Measurements from ENCODE around the gene ATP5ME. TPM values are rescaled to one million over a fixed set of nuclear protein-coding genes. Genes with fewer than 3 reads are reported as not detected.

ATP5ME gene
- total and polyA plus RNA-seq, 2 of the 13 experiments (the other 11 are each of a cell fraction or from before 2014, with no cell fraction given) = 305 to 753 TPM

- peak; percentile 70; the same call in 1 of the 2 replicates for TF ChIP-seq ZBTB26 (CRISPR knock-in tag; IDR thresholded peaks at IDR 0.05; ENCODE audit: borderline replicate concordance)
- TF ChIP-seq ZNF780A (CRISPR knock-in tag; IDR thresholded peaks at IDR 0.05) = no peak
- peak; percentile 74 for TF ChIP-seq ZNF350 (CRISPR knock-in tag; IDR thresholded peaks at IDR 0.05; ENCODE audit: borderline replicate concordance, low read depth)
- no peak for TF ChIP-seq ZNF460 (CRISPR knock-in tag; IDR thresholded peaks at IDR 0.05; ENCODE audit: borderline replicate concordance)
- TF ChIP-seq ZNF891 (CRISPR knock-in tag; IDR thresholded peaks at IDR 0.05) = no peak
- TF ChIP-seq HMG20B (CRISPR knock-in tag; conservative IDR thresholded peaks at IDR 0.05) = peak; percentile 40; the same call in 1 of the 2 replicates
- TF ChIP-seq CENPX (CRISPR knock-in tag; IDR thresholded peaks at IDR 0.05) = no peak
- peak; percentile 61; the same call in 1 of the 2 replicates for TF ChIP-seq ZBTB20 (CRISPR knock-in tag; IDR thresholded peaks at IDR 0.05; ENCODE audit: borderline replicate concordance, low read depth)
- peak; percentile 55; the same call in 1 of the 2 replicates for TF ChIP-seq GABPB1 (CRISPR knock-in tag; IDR thresholded peaks at IDR 0.05)
- TF ChIP-seq, protein P1, sequence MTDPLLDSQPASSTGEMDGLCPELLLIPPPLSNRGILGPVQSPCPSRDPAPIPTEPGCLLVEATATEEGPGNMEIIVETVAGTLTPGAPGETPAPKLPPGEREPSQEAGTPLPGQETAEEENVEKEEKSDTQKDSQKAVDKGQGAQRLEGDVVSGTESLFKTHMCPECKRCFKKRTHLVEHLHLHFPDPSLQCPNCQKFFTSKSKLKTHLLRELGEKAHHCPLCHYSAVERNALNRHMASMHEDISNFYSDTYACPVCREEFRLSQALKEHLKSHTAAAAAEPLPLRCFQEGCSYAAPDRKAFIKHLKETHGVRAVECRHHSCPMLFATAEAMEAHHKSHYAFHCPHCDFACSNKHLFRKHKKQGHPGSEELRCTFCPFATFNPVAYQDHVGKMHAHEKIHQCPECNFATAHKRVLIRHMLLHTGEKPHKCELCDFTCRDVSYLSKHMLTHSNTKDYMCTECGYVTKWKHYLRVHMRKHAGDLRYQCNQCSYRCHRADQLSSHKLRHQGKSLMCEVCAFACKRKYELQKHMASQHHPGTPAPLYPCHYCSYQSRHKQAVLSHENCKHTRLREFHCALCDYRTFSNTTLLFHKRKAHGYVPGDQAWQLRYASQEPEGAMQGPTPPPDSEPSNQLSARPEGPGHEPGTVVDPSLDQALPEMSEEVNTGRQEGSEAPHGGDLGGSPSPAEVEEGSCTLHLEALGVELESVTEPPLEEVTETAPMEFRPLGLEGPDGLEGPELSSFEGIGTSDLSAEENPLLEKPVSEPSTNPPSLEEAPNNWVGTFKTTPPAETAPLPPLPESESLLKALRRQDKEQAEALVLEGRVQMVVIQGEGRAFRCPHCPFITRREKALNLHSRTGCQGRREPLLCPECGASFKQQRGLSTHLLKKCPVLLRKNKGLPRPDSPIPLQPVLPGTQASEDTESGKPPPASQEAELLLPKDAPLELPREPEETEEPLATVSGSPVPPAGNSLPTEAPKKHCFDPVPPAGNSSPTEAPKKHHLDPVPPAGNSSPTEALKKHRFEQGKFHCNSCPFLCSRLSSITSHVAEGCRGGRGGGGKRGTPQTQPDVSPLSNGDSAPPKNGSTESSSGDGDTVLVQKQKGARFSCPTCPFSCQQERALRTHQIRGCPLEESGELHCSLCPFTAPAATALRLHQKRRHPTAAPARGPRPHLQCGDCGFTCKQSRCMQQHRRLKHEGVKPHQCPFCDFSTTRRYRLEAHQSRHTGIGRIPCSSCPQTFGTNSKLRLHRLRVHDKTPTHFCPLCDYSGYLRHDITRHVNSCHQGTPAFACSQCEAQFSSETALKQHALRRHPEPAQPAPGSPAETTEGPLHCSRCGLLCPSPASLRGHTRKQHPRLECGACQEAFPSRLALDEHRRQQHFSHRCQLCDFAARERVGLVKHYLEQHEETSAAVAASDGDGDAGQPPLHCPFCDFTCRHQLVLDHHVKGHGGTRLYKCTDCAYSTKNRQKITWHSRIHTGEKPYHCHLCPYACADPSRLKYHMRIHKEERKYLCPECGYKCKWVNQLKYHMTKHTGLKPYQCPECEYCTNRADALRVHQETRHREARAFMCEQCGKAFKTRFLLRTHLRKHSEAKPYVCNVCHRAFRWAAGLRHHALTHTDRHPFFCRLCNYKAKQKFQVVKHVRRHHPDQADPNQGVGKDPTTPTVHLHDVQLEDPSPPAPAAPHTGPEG (CRISPR knock-in tag; IDR thresholded peaks at IDR 0.05) = no peak
- TF ChIP-seq FOXK1 (CRISPR knock-in tag; IDR thresholded peaks at IDR 0.05; ENCODE audit: borderline replicate concordance, low read depth) = peak; percentile 60; the same call in 1 of the 2 replicates
- peak; percentile 36; the same call in 1 of the 2 replicates for TF ChIP-seq MXD4 (CRISPR knock-in tag; IDR thresholded peaks at IDR 0.05)
- TF ChIP-seq ZNF317 (CRISPR knock-in tag; IDR thresholded peaks at IDR 0.05) = 0 out of 2 replicates have a peak, but pooled peaks have one; percentile 32
- TF ChIP-seq GATAD2A (CRISPR knock-in tag; IDR thresholded peaks at IDR 0.05) = peak; percentile 88
- TF ChIP-seq HNRNPK (IDR thresholded peaks at IDR 0.05; ENCODE audit: low read depth, low read length, poor library complexity, severe bottlenecking) = no peak
- peak; percentile 74 for TF ChIP-seq THAP11 (CRISPR knock-in tag; IDR thresholded peaks at IDR 0.05)
- TF ChIP-seq ZNF331 (CRISPR knock-in tag; IDR thresholded peaks at IDR 0.05) = peak; percentile 75
- peak; percentile 83 for TF ChIP-seq ZNF263 (CRISPR knock-in tag; IDR thresholded peaks at IDR 0.05)
- TF ChIP-seq MAZ (IDR thresholded peaks at IDR 0.05; ENCODE audit: borderline replicate concordance, low read depth, low read length) = 0 out of 2 replicates have a peak, but pooled peaks have one; percentile 17
- peak; percentile 61 for TF ChIP-seq MAZ (CRISPR knock-in tag; IDR thresholded peaks at IDR 0.05; ENCODE audit: low read depth)
- TF ChIP-seq SMAD9 (CRISPR knock-in tag; IDR thresholded peaks at IDR 0.05) = no peak
- TF ChIP-seq E2F2 (CRISPR knock-in tag; IDR thresholded peaks at IDR 0.05; ENCODE audit: borderline replicate concordance) = no peak
Observed at GRCh38 chr4:692771-693554, 18.9 kb upstream of the ATP5ME start (continued).

Measured in HepG2 (cell line).